ENCODE data around the gene GABBR2.
"Not testable (repeated sequence)": the region's sequence is repeated elsewhere in the genome, so short reads cannot be mapped to it uniquely, and the experiment has no call there.

Gene GABBR2

GRCh38 chr9:98479967-98480847, 228.5 kb downstream of the GABBR2 start:
- no peak for DNase-seq (ENCODE audit: low read depth)

GRCh38 chr9:98479449-98479848, 229.3 kb downstream of the GABBR2 start:
- DNase-seq (ENCODE audit: low read depth) = no peak

- no peak for DNase-seq (ENCODE audit: low read depth)
These were observed 230.9 kb downstream of the GABBR2 start for GRCh38 chr9:98477884-98478283.

GRCh38 chr9:98472216-98472615, 236.5 kb downstream of the GABBR2 start:
- DNase-seq (ENCODE audit: low read depth) = no peak

GRCh38 chr9:98471185-98471584, 237.6 kb downstream of the GABBR2 start:
- DNase-seq (ENCODE audit: low read depth) = no peak

- no peak for DNase-seq (ENCODE audit: low read depth)
These were observed 240.0 kb downstream of the GABBR2 start for GRCh38 chr9:98468567-98469239.

- DNase-seq (ENCODE audit: low read depth) = no peak
These were observed 242.9 kb downstream of the GABBR2 start for GRCh38 chr9:98465799-98466198.

- DNase-seq (ENCODE audit: low read depth) = not testable (repeated sequence)
These were observed 244.5 kb downstream of the GABBR2 start for GRCh38 chr9:98464156-98464690.

GRCh38 chr9:98462310-98462709, 246.4 kb downstream of the GABBR2 start:
- DNase-seq (ENCODE audit: low read depth) = no peak

- DNase-seq (ENCODE audit: low read depth) = no peak
These were observed 248.0 kb downstream of the GABBR2 start for GRCh38 chr9:98460704-98461103.

GRCh38 chr9:98457726-98458370, 250.9 kb downstream of the GABBR2 start:
- DNase-seq (ENCODE audit: low read depth) = no peak

GRCh38 chr9:98456156-98456613, 252.6 kb downstream of the GABBR2 start:
- no peak for DNase-seq (ENCODE audit: low read depth)

- no peak for DNase-seq (ENCODE audit: low read depth)
These were observed 253.2 kb downstream of the GABBR2 start for GRCh38 chr9:98455256-98456155.

- DNase-seq (ENCODE audit: low read depth) = no peak
These were observed 255.0 kb downstream of the GABBR2 start for GRCh38 chr9:98453589-98454311.

GRCh38 chr9:98451576-98451975, 257.2 kb downstream of the GABBR2 start:
- DNase-seq (ENCODE audit: low read depth) = no peak

- DNase-seq (ENCODE audit: low read depth) = peak; percentile 58
These were observed 258.2 kb downstream of the GABBR2 start for GRCh38 chr9:98450496-98450895.

GRCh38 chr9:98449871-98450270, 258.9 kb downstream of the GABBR2 start:
- no peak for DNase-seq (ENCODE audit: low read depth)

- DNase-seq (ENCODE audit: low read depth) = no peak
These were observed 263.2 kb downstream of the GABBR2 start for GRCh38 chr9:98445576-98445975.

- DNase-seq (ENCODE audit: low read depth) = no peak
These were observed 264.1 kb downstream of the GABBR2 start for GRCh38 chr9:98444601-98445000.

GRCh38 chr9:98442541-98442940, 266.2 kb downstream of the GABBR2 start:
- no peak for DNase-seq (ENCODE audit: low read depth)

- no peak for DNase-seq (ENCODE audit: low read depth)
These were observed 266.6 kb downstream of the GABBR2 start for GRCh38 chr9:98442114-98442513.
